Neutrophil (primary cell): ENCODE data around the gene GCK.

Experiments
- H3K27ac ChIP-seq: fragments of 200-600 bp; sonication (generic); 2 replicates; pipeline ENCODE4 v1.5.1; 2016; ENCODE audit warnings: mild to moderate bottlenecking, moderate library complexity
- H3K27me3 ChIP-seq: fragments of 200-600 bp; sonication (generic); 2 replicates; pipeline ENCODE4 v1.6.0; 2016; ENCODE audit warnings: mild to moderate bottlenecking
- H3K36me3 ChIP-seq: fragments of 200-600 bp; sonication (generic); 2 replicates; pipeline ENCODE4 v1.5.1; 2017
- H3K4me1 ChIP-seq, 2 experiments: fragments of 200-600 bp in 1 of 2; sonication (generic) in 1 of 2; 1 replicate in 1 of 2; 2 replicates in 1 of 2; pipeline versions ENCODE4 v1.5.1 to v1.6.1; 2013 to 2016; ENCODE audit warnings: low read depth in 1 of 2, low read length in 1 of 2, mild to moderate bottlenecking in 1 of 2, moderate library complexity in 1 of 2; ENCODE audit not compliant: control insufficient read depth in 1 of 2, insufficient read depth in 1 of 2
- H3K4me3 ChIP-seq, 2 experiments: fragments of 200-600 bp in 1 of 2; sonication (generic) in 1 of 2; 1 replicate in 1 of 2; 2 replicates in 1 of 2; pipeline ENCODE4 v1.5.1; 2013 to 2016; ENCODE audit warnings: low read depth in 1 of 2, low read length in 1 of 2, mild to moderate bottlenecking in 1 of 2, moderate library complexity in 1 of 2
- H3K9me3 ChIP-seq: fragments of 200-600 bp; sonication (generic); 2 replicates; pipeline ENCODE4 v1.5.1; 2016
- TF ChIP-seq, protein P1 (sequence below): fragments of 200-600 bp; sonication (generic); IDR thresholded peaks from 2 replicates; pipeline ENCODE4 v1.5.1; 2016; ENCODE audit warnings: antibody characterized with exemption

GCK gene

DNA sequence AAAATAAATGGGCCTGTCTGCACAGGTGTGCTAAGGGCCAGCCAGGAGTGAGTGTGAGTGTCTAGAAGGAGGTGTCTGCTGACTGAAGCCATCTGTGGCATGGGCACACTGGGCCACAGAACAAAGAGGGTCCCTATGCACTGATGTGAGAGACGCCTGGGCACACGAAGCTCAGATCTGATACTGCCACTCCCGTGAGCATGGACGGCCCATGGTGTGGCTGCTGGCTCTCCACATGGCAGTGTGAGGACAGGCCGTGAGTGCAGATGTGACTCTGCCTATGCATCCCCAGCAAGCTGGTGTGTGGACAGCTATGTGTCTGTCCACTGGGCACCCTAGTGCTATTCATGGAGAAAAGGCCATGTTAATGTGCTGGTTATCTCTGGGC, 35.3 kb downstream of the GCK start:
- H3K27ac ChIP-seq: no peak overlapping the region
- H3K9me3 ChIP-seq: no peaks in the 10 kb centered on the region
- H3K4me3 ChIP-seq: no peak overlapping the region
- no peaks in the 10 kb centered on the region for H3K4me1 ChIP-seq
- TF ChIP-seq, protein P1, sequence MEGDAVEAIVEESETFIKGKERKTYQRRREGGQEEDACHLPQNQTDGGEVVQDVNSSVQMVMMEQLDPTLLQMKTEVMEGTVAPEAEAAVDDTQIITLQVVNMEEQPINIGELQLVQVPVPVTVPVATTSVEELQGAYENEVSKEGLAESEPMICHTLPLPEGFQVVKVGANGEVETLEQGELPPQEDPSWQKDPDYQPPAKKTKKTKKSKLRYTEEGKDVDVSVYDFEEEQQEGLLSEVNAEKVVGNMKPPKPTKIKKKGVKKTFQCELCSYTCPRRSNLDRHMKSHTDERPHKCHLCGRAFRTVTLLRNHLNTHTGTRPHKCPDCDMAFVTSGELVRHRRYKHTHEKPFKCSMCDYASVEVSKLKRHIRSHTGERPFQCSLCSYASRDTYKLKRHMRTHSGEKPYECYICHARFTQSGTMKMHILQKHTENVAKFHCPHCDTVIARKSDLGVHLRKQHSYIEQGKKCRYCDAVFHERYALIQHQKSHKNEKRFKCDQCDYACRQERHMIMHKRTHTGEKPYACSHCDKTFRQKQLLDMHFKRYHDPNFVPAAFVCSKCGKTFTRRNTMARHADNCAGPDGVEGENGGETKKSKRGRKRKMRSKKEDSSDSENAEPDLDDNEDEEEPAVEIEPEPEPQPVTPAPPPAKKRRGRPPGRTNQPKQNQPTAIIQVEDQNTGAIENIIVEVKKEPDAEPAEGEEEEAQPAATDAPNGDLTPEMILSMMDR: no peak
- no peaks in the 10 kb centered on the region for H3K36me3 ChIP-seq
- no peaks in the 10 kb centered on the region for H3K27me3 ChIP-seq

- Histone ChIP-seq H3K27me3 (peaks cover 6% of the 10 kb centered on the region), H3K9me3 (no peaks in the 10 kb centered on the region), H3K27ac (no peak overlapping the region), H3K4me3 (no peak overlapping the region), H3K4me1 (no peaks in the 10 kb centered on the region), H3K36me3 (no peaks in the 10 kb centered on the region)
- TF ChIP-seq, protein P1: no peak
Observed at GRCh38 chr7:44152971-44153947, 36.0 kb downstream of the GCK start.

DNA sequence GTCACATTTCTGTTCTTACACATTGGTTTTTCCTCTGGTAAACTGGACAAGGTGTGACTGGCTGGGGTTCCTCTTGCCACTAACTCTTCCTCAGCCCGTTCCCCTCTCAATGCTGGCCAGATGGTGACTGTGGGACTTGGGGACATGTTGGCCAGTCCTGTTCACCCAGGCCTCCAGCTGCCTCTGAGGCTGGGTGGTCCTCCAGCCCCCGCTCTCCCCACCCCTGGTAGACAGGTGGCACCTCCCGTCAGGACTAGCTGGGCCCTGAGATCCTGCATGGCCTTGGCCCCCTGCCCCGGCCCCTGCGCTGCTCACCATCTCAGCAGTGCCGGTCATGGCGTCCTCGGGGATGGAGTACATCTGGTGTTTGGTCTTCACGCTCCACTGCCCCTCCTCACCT, 37.3 kb downstream of the GCK start:
- Histone ChIP-seq H3K27ac (no peak overlapping the region), H3K4me3 (no peak overlapping the region), H3K36me3 (no peaks in the 10 kb centered on the region), H3K27me3 (peaks cover 19% of the 10 kb centered on the region), H3K9me3 (no peaks in the 10 kb centered on the region), H3K4me1 (no peaks in the 10 kb centered on the region)
- TF ChIP-seq, protein P1: no peak

DNA sequence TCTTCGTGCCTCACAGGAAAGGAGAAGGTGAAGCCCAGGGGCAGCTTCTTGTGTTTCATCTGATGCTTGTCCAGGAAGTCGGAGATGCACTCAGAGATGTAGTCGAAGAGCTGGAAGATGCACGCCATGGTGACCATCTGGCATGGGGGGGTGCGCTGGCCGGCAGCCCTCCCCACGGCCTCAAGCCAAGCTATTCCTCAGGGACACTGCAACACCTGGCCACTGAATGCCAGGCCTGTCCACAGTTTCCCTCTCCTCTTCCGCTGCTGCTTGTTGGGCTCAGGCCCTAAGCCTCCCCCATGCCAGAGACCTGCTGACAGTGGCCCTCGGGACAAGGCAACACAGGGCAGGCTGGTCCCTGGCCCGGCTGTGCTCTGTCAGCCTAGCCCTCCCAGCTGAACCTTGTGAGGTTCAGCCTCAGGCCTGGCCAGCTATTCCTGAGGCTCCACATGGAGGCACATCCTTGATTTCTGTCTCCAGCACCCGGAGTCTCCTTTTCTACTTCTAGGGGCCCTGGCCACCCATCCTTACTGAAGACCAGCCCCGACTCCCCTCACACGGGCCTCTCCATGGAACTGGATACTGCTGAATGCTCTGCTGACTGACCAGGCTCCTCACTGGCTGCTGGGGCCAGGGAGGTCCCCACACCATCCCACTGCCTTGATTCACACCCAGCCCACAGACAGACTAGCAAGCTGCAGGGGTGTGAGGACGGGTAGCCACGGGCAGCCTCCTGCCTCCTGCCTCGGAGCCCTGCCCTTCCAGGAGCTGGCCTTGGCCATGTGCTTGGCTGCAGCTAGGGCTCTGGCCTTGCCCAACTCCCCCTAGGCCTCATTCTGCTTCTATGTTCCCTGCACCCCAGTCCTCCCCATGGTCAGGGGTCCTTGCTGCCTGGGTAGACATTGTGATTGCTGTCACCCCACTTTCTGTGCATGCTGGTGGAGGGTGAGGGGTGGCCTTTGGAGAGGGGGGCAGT, 38.0 kb downstream of the GCK start:
- no peaks in the 10 kb centered on the region for H3K9me3 ChIP-seq
- TF ChIP-seq, protein P1: no peak
- H3K27ac ChIP-seq: no peak overlapping the region

GRCh38 chr7:44150466-44150832, 38.8 kb downstream of the GCK start:
- Histone ChIP-seq H3K4me1 (peaks cover 3 to 10% of the 10 kb centered on the region in 2 experiments), H3K36me3 (no peaks in the 10 kb centered on the region), H3K4me3 (no peak overlapping the region), H3K27me3 (peaks cover 35% of the 10 kb centered on the region), H3K27ac (no peak overlapping the region), H3K9me3 (no peaks in the 10 kb centered on the region)
- TF ChIP-seq, protein P1: no peak

More for the DNA sequence above, 38.0 kb downstream of the GCK start:
- H3K27me3 ChIP-seq: peaks cover 27% of the 10 kb centered on the region
- no peak overlapping the region for H3K4me3 ChIP-seq
- H3K4me1 ChIP-seq: peaks cover 0 to 2% of the 10 kb centered on the region in 2 experiments
- H3K36me3 ChIP-seq: no peaks in the 10 kb centered on the region
